Effector CD4-positive, alpha-beta T cell (primary cell): ENCODE data around the gene METTL2A.
"Not testable (repeated sequence)": the region's sequence is repeated elsewhere in the genome, so short reads cannot be mapped to it uniquely, and the experiment has no call there.

Source experiments
- DNase-seq: peaks from one replicate; pipeline ENCODE4 v3.0.0-alpha.2; 2020

METTL2A gene

DNA sequence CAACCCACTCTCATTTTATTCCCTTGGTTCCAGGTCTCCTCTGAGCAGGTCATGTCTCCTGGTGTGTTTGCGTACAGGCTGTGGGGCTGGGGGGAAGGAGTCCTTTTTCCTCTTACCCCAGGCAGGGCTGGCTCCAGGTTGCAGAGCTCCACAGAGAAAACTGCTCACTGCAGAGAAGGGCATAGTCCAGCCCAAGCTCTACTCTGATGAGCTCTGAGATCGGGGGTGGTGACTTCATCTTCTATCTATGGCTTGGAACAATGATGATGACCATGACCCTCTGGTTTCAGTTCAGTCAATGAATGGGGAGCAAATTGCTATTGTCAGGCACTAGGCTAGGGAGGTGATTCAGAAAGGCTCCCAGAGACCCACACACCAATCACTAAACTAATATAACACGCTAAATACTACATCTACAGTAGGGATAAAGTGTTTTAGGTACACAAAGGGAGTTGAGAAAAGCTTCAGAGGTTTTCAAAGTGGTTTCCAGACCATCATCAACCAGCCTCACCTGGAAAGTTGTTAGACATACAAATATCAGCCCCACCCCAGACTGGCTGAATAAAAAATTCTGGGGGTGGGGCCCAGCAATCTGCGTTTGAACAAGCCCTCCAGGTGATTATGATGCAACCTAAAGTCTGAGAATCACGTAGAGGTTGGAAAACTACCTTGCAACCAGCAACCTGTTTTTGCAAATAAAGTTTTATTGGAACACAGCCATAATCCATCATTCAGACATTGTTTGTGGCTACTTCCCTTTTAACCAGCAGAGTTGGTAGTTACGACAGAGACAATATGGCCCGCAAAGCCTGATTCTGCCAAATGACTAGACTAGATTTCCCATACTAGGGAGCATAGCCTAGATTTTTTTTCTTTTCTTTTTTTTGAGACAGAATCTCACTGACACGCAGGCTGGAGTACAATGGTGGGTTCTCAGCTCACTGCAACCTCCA is 49.6 kb downstream of the METTL2A start:
- DNase-seq: not testable (repeated sequence)

DNA sequence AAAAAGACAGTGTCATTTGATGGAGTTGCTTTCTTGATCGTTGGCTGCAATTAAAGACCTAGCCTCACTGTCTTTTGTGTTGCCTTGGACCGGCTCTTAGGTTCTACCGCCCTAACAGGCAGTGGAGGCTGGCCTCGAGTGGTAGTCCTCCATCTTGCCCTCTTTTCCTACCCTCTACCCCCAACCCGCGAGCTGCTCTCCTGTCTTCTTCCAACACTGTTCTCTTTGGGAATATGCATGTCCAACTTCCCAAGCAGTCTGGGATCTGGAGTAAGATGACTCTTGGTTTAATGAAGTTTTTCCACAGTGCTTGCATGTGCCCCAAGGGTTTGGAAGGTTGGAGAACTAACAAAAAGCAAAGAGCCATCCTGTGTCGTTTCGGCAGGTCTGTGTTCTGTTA is 53.4 kb downstream of the METTL2A start:
- not testable (repeated sequence) for DNase-seq

DNA sequence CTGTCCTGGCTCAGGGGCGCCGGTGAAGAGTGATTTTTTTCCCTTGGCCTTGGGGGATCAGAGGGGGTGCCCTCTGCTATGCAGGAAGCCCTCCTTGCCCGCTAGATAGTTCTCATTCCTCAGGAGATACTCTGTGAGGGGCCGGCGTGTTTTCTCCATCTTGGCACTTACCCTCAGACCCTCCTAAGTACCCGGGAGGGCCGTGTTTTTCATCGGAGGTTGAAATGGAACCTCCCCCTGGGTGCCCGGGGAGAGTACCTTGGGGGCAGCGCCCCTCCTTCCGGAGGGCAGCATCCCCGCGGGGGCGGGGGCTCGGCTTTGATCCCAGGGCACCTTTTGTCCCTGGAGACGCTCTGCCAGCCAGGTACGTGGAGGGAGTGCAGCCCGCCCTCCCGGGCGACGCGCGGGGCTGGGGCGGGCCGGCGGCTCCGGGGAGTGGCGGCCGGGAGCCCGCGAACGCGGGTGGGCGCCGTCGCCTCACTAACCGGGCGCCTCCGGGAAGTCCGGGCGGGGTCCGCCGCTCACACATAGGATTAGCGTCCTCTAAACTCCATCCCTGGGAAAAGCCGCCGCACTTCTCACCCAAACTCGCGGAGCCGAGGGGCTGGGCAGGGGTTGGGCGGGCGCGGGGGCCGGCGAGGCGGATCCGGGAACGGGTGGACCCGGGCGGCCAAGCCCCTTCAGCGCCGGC is 54.2 kb downstream of the METTL2A start:
- peak; percentile 20 for DNase-seq

DNA sequence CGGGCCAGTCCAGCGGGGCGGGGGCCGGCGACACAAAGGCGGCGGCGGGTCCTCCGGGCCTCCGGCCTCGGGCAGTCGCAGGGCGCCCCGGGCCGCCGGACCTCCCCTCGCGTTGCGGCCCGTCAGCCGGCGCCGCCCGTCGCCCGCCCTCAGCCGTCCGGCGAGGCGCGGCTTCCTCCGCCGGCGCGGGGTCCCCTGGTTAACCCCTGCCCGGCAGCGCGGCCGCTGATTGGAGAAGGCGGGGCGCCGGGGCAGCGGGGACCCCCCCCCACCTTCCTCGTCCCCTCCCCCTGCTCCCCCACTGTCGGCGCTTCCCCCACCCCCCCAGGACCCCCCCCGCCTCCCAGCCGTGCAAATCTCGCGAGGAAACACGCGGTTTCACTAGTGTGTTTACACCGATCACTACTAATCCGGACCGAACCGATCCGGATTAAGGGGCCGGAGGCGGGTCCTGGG is 54.8 kb downstream of the METTL2A start, which contains the start of gene TLK2:
TLK2 (plus strand) TSS at position 402 of the 456 bp plus-strand sequence. CDS start 2,301 bp downstream, outside the sequence.
- peak; percentile 62 for DNase-seq

DNA sequence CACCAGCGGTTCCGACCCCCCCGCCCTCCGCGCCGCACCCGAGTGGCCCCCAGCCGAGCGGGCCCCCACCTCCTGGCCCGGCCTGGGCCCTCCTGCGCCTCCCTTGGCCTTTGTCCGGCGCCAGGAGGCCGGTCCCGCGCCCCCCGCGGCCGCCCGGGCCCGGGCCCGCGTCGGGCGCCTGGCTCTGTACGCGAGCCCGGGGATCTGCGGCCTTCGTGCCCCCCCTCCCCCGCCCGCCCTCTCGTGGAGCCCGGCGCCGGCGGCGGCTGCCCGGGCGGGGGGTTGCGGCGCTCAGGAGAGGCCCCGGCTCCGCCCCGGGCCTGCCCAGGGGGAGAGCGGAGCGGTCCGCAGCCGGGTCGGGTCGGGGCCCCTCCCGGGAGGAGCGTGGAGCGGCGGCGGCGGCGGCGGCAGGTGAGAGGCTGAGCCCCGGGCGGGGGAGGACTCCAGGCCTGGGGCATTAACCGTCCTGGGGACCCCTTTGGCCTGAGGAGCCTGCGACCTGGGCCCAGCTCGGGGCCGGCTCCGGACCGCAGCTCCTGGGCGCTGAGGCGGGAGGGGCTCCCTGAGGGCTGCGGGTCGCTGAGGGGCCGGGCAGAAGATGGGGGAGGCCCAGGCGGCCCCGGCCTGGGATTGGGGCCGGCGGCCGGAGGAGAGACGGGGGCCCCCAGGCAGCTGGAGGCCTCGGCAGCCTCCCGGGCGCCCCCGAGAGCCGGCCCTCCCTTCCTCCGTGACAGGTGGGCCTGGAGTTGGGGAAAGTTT is 55.4 kb downstream of the METTL2A start:
- DNase-seq: peak; percentile 27

DNA sequence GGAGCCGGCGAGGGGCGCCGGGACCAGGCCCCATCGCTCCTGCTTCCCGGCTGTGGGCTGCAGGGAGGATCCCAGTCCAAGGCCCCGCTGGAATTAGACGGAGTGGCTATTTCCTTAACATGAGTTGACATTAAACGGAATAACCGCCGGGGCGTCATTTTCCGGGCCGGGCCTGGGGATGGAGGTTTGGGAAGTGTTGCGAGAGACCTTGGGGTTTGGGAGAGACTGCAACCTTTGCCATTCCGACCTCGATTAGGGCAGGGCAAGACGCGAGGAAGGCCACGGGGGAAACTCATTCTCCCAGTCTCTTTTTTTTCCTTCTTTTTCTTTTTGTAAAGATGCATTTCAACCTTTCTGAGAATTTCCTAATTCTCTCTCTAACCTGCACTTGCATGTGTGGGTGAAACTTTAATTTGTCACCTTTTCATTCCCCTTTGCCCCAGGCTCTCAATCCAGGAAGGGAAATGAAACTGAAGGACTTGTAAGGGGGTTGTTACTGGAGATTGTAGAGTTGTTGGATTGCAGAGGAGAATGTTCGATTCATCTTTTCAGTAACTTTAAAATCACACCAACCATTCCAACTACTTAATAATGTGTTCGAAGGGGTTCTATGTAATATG is 56.1 kb downstream of the METTL2A start:
- not testable (repeated sequence) for DNase-seq

DNA sequence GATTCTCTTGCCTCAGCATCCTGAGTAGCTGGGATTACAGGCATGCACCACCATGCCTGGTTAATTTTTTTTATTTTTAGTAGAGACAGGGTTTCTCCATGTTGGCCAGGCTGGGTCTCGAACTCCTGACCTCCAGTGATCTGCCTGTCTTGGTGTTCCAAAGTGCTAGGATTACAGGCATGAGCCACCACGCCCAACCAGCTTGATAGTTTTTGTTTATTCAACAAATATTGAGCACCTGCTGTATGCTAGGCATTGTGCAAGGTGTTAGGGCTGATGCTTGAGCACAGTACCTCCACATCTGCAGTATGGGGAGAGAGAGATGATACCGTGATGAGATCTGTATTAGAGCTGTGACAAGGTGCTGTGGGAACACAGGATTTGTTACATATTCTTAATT is 58.9 kb downstream of the METTL2A start:
- DNase-seq: not testable (repeated sequence)

DNA sequence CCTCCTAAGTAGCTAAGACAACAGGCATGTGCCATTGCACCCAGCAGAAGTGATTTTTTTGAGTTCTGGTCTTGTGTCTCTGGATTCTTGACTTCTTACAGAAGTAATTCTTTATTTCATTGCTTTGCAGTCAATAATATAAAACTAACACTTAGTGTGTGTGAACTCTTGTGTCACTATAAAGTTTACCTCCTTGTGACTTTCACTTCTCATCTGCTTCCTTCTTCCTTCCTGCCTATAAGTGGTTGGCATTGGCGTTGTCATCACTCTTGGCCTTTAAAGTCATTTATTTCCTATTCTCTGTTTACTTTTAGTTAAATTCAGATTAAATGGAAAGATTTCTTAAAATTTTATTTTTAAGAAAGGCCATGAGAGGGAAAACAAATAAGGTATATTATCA is 67.3 kb downstream of the METTL2A start:
- DNase-seq: not testable (repeated sequence)

DNA sequence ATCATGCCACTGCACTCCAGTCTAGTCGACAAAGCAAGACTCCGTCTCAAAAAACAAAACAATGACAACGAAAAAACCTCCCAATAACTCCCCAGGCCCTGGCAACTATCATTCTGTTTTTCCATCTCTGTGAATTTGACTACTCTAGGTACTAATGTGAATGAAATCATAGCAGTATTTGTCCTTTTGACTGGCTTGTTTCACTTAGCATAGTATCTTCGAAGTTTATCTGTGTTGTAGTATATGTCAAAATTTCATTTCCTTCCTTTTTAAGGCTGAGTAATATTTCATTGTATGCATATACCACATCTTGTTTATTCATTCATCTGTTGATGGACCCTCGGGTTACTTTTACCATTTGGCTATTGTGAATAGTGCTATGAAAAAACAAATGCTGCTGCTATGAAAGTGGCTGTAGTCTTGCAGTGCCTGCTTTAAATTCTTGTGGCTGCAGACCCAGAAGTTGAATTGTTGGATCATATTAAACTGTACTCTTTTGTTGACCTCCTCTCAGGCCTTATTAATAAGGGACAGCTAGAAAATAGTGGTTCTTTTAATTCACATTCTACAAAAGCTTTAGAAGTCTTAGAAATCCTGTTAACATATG is 69.5 kb downstream of the METTL2A start:
- not testable (repeated sequence) for DNase-seq

DNA sequence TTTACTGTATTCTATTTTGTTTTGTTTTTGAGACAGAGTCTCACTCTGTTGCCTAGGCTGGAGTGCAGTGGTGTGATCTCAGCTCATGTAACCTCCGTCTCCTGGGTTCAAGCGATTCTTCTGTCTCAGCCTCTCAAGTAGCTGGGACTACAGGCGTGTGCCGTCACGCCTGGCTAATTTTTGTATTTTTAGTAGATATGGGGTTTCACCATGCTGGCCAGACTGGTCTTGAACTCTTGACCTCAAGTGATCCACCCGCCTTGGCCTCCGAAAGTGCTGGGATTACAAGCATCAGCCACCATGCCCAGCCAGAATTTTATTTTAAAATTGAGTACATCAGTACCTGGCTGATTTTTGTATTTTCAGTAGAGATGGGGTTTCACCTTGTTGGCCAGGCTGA is 70.4 kb downstream of the METTL2A start:
- not testable (repeated sequence) for DNase-seq

DNA sequence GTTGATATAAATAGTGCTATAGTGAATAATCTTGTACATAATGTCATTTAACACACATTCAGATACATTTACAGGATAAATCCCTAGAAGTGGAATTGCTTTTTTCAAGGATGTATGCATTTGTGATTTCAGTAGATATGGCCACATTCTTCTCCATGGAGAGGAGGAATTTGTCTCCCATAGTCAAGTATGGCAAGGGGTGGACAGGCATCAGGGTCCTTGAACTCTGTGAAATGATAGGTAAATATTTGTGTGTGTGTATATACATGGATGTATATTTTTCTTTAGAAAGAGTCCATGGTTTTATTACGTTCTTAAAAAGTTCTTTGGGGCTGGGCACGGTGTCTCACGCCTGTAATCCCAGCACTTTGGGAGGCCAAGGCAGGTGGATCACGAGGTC is 72.6 kb downstream of the METTL2A start:
- not testable (repeated sequence) for DNase-seq

DNA sequence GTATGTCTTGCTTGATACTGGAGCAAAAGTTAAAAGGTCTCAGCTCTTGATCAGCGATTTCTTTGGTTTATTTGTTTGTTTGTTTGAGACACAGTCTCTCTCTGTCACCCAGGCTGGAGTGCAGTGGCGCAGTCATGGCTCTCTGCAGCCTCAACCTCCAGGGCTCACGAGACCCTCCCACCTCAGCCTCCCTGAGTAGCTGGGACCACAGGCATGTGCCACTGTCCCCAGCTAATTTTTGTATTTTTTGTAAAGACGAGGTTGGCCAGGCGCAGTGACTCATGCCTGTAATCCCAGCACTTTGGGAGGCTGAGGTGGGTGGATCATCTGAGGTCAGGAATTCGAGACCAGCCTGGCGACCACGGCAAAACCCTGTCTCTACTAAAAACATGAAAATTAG is 75.1 kb downstream of the METTL2A start:
- DNase-seq: not testable (repeated sequence)
